Stimulated activated CD4-positive, alpha-beta T cell treated with anti-CD3 and anti-CD28 coated beads, Interleukin-15, amount 100 ng/mL, for 24 hours (primary cell): ENCODE data around the gene EPN3.

Experiments used
- DNase-seq: peaks from one replicate; pipeline ENCODE4 v3.0.0-alpha.2; 2020

The EPN3 gene

GRCh38 chr17:50532452-50533024 lies at the start of gene EPN3:
Gene EPN3 (plus strand): TSS chr17:50532735. CDS start chr17:50536557, 3,822 bp downstream.
- DNase-seq: no peak

GRCh38 chr17:50483266-50483665 lies 49.3 kb upstream of the EPN3 start:
- no peak for DNase-seq

- no peak for DNase-seq
Observed at GRCh38 chr17:50484386-50485155, 48.0 kb upstream of the EPN3 start.

- peak; percentile 34 for DNase-seq
Observed at GRCh38 chr17:50487213-50488096, 45.1 kb upstream of the EPN3 start.

GRCh38 chr17:50488880-50489279 lies 43.7 kb upstream of the EPN3 start:
- DNase-seq: no peak

GRCh38 chr17:50491505-50491904 lies 41.0 kb upstream of the EPN3 start:
- DNase-seq: no peak

GRCh38 chr17:50492214-50492613 lies 40.3 kb upstream of the EPN3 start:
- DNase-seq: no peak

- DNase-seq: no peak
Observed at GRCh38 chr17:50493744-50494143, 38.8 kb upstream of the EPN3 start.

GRCh38 chr17:50495217-50495823 lies 37.2 kb upstream of the EPN3 start:
- no peak for DNase-seq

GRCh38 chr17:50495918-50496317 lies 36.6 kb upstream of the EPN3 start:
- no peak for DNase-seq

- no peak for DNase-seq
Observed at GRCh38 chr17:50498021-50498874, 34.3 kb upstream of the EPN3 start.

- no peak for DNase-seq
Observed at GRCh38 chr17:50499270-50499669, 33.3 kb upstream of the EPN3 start.

GRCh38 chr17:50499721-50500120 lies 32.8 kb upstream of the EPN3 start:
- no peak for DNase-seq

- DNase-seq: peak; percentile 55
Observed at GRCh38 chr17:50501054-50501453, 31.5 kb upstream of the EPN3 start.

- DNase-seq: no peak
Observed at GRCh38 chr17:50502301-50502990, 30.1 kb upstream of the EPN3 start.

- no peak for DNase-seq
Observed at GRCh38 chr17:50505591-50506130, 26.9 kb upstream of the EPN3 start.

GRCh38 chr17:50506298-50506697 lies 26.2 kb upstream of the EPN3 start:
- no peak for DNase-seq

GRCh38 chr17:50507871-50508572 lies 24.5 kb upstream of the EPN3 start, which contains the start of gene MYCBPAP:
Gene MYCBPAP (plus strand): TSS chr17:50508439. CDS start chr17:50508675, 236 bp downstream.
- DNase-seq: peak; percentile 89

GRCh38 chr17:50508573-50509460 lies 23.7 kb upstream of the EPN3 start:
- DNase-seq: no peak
